H1 (cell line): ENCODE measurements around the gene ASCL1. TPM values are rescaled to one million over a fixed set of nuclear protein-coding genes. Genes with fewer than 3 reads are reported as not detected.

ENCODE experiments used
- CTCF ChIA-PET: fragments of 300-600 bp; sonication (Branson Sonifier 250); formaldehyde crosslinking; loops from one replicate; lab custom pipeline; 2021; ENCODE audit not compliant: partially characterized antibody; lab: Charles Lee
- POLR2A ChIA-PET: fragments of 300-600 bp; sonication (Branson Sonifier 250); formaldehyde crosslinking; loops from one replicate; lab custom pipeline; 2021; ENCODE audit warnings: inconsistent platforms; ENCODE audit not compliant: partially characterized antibody; lab: Charles Lee
- DNase-seq, 2 experiments: peaks; one replicate each; pipeline versions ENCODE4 v3.0.0 to v3.0.0-alpha.2; 2010 to 2022; ENCODE audit warnings: low spot score in 2 of 2, low read depth in 1 of 2, mixed read lengths in 1 of 2
- FAIRE-seq: peaks from 2 replicates; lab custom pipeline; 2011; peaks lifted over from hg19 to GRCh38; lab: Jason Lieb, UNC
- H2AFZ ChIP-seq: 2 replicates; pipeline ENCODE4 v1.8.1; 2012; ENCODE audit warnings: low read length, inconsistent platforms
- H2AK5ac ChIP-seq: 2 replicates; pipeline ENCODE4 v1.6.1; 2013; ENCODE audit warnings: low read depth, low read length
- H2BK120ac ChIP-seq: replicated peaks from 2 replicates; pipeline ENCODE3; 2013; ENCODE audit warnings: low read depth, low read length, inconsistent platforms
- H2BK12ac ChIP-seq: 2 replicates; pipeline ENCODE4 v1.6.1; 2013; ENCODE audit warnings: low read depth, low read length
- H2BK15ac ChIP-seq: 2 replicates; pipeline ENCODE4 v1.6.1; 2013; ENCODE audit warnings: low read length
- H2BK20ac ChIP-seq: 2 replicates; pipeline ENCODE4 v1.6.1; 2013; ENCODE audit warnings: low read length
- H2BK5ac ChIP-seq: 2 replicates; pipeline ENCODE4 v1.6.1; 2013; ENCODE audit warnings: low read depth, low read length
- H3K14ac ChIP-seq: 2 replicates; pipeline ENCODE4 v1.6.1; 2013; ENCODE audit warnings: inconsistent platforms; ENCODE audit not compliant: insufficient read length
- H3K18ac ChIP-seq: 2 replicates; pipeline ENCODE4 v1.6.1; 2013; ENCODE audit warnings: low read length; ENCODE audit errors: extremely low read depth
- H3K23ac ChIP-seq: 2 replicates; pipeline ENCODE4 v1.6.1; 2013; ENCODE audit warnings: inconsistent platforms; ENCODE audit not compliant: insufficient read length
- H3K23me2 ChIP-seq: 2 replicates; pipeline ENCODE4 v1.6.1; 2013; ENCODE audit warnings: low read depth, low read length
- H3K27ac ChIP-seq: 2 replicates; pipeline ENCODE4 v1.6.1; 2011; ENCODE audit warnings: low read depth, low read length, inconsistent platforms
- H3K27me3 ChIP-seq, 4 experiments: replicated peaks in 1 of 4; 1 replicate in 1 of 4; 2 replicates in 3 of 4; pipeline versions ENCODE4 v1.6.1 to v1.8.1; 2011 to 2013; ENCODE audit warnings: low read length in 3 of 4, mild to moderate bottlenecking in 3 of 4, inconsistent platforms in 2 of 4, mixed read lengths in 2 of 4, moderate library complexity in 1 of 4; ENCODE audit not compliant: control insufficient read depth in 3 of 4, insufficient read depth in 3 of 4; ENCODE audit errors: extremely low read depth in 1 of 4
- H3K36me3 ChIP-seq, 4 experiments: 2 replicates each; pipeline versions ENCODE4 v1.6.1 to v1.8.1; 2011 to 2013; ENCODE audit warnings: mild to moderate bottlenecking in 4 of 4, low read length in 3 of 4, moderate library complexity in 2 of 4, control low read depth in 1 of 4, inconsistent platforms in 1 of 4; ENCODE audit not compliant: insufficient read depth in 4 of 4, control insufficient read depth in 2 of 4
- H3K4ac ChIP-seq: replicated peaks from 2 replicates; pipeline ENCODE3; 2013; ENCODE audit warnings: low read length, low read depth, mixed read lengths, inconsistent platforms; ENCODE audit not compliant: insufficient read length
- H3K4me1 ChIP-seq, 4 experiments: replicated peaks in 1 of 4; 1 replicate in 1 of 4; 2 replicates in 3 of 4; pipeline versions ENCODE4 v1.6.1 to v1.8.1; 2011 to 2013; ENCODE audit warnings: low read length in 3 of 4, inconsistent platforms in 2 of 4, mixed read lengths in 1 of 4; ENCODE audit not compliant: insufficient read depth in 4 of 4, control insufficient read depth in 3 of 4
- H3K4me2 ChIP-seq, 2 experiments: 2 replicates each; pipeline versions ENCODE4 v1.6.1 to v1.8.1; 2011 to 2013; ENCODE audit warnings: low read depth in 2 of 2, low read length in 2 of 2, control low read depth in 1 of 2, inconsistent platforms in 1 of 2, mild to moderate bottlenecking in 1 of 2; ENCODE audit not compliant: insufficient read depth in 1 of 2
- H3K4me3 ChIP-seq, 4 experiments: fragments of 200-600, 300-600 bp in 1 of 4; sonication (generic), shearing (Covaris generic), sonication (Bioruptor Twin) in 1 of 4; 2 replicates each; pipeline versions ENCODE4 v1.5.1 to v1.8.1; 2011 to 2016; ENCODE audit warnings: low read length in 4 of 4, low read depth in 3 of 4, control low read depth in 2 of 4, inconsistent platforms in 2 of 4, mild to moderate bottlenecking in 2 of 4, mixed read lengths in 1 of 4, moderate library complexity in 1 of 4; ENCODE audit not compliant: insufficient read depth in 2 of 4; ENCODE audit errors: extremely low read depth in 1 of 4
- H3K56ac ChIP-seq: replicated peaks from 2 replicates; pipeline ENCODE3; 2013; ENCODE audit warnings: low read depth, mild to moderate bottlenecking, mixed read lengths, low read length, inconsistent platforms; ENCODE audit not compliant: insufficient read length
- H3K79me1 ChIP-seq: 2 replicates; pipeline ENCODE4 v1.6.1; 2013; ENCODE audit warnings: low read depth, low read length, control low read depth
- H3K79me2 ChIP-seq, 2 experiments: 2 replicates each; pipeline versions ENCODE4 v1.6.1 to v1.8.1; 2012 to 2013; ENCODE audit warnings: low read length in 2 of 2, mild to moderate bottlenecking in 2 of 2, inconsistent platforms in 1 of 2; ENCODE audit not compliant: insufficient read depth in 2 of 2, control insufficient read depth in 1 of 2
- H3K9ac ChIP-seq, 4 experiments: replicated peaks in 1 of 4; 1 replicate in 1 of 4; 2 replicates in 3 of 4; pipeline versions ENCODE4 v1.6.1 to v1.8.1; 2011 to 2013; ENCODE audit warnings: low read depth in 3 of 4, low read length in 3 of 4, control low read depth in 2 of 4, mild to moderate bottlenecking in 2 of 4, moderate library complexity in 2 of 4, inconsistent platforms in 1 of 4; ENCODE audit errors: extremely low read depth in 1 of 4
- H3K9me3 ChIP-seq, 2 experiments: 2 replicates each; pipeline versions ENCODE4 v1.6.1 to v1.8.1; 2012 to 2013; ENCODE audit warnings: mild to moderate bottlenecking in 2 of 2, moderate library complexity in 2 of 2, control low read depth in 1 of 2, inconsistent platforms in 1 of 2, low read depth in 1 of 2, low read length in 1 of 2, mixed read lengths in 1 of 2; ENCODE audit not compliant: insufficient read depth in 2 of 2
- H4K20me1 ChIP-seq, 2 experiments: replicated peaks in 1 of 2; 2 replicates each; pipeline versions ENCODE3 to v1.8.1; 2011 to 2013; ENCODE audit warnings: inconsistent platforms in 2 of 2, low read length in 2 of 2, mild to moderate bottlenecking in 1 of 2; ENCODE audit not compliant: insufficient read depth in 2 of 2, control insufficient read depth in 1 of 2
- H4K5ac ChIP-seq: 2 replicates; pipeline ENCODE4 v1.6.1; 2013; ENCODE audit warnings: low read length, low read depth, mixed read lengths, inconsistent platforms; ENCODE audit not compliant: insufficient read length
- H4K8ac ChIP-seq: 2 replicates; pipeline ENCODE4 v1.8.0; 2013; ENCODE audit warnings: mild to moderate bottlenecking, moderate library complexity, low read length, inconsistent platforms; ENCODE audit not compliant: insufficient read depth; ENCODE audit errors: extremely low read depth
- H4K91ac ChIP-seq: replicated peaks from 2 replicates; pipeline ENCODE3; 2013; ENCODE audit warnings: low read length, mixed read lengths, inconsistent platforms; ENCODE audit not compliant: insufficient read length
- CHD2 ChIP-seq: IDR thresholded peaks from 2 replicates; pipeline ENCODE4 v1.6.1; 2012; ENCODE audit warnings: low read length, improper control_type of control experiment
- CTBP2 ChIP-seq: IDR thresholded peaks from 2 replicates; pipeline ENCODE4 v1.7.0; 2011; ENCODE audit warnings: borderline replicate concordance, mild to moderate bottlenecking, moderate library complexity, mixed read lengths, low read length; ENCODE audit not compliant: insufficient read depth, insufficient read length
- EGR1 ChIP-seq: IDR thresholded peaks from 2 replicates; pipeline ENCODE4 v1.6.1; 2011; ENCODE audit warnings: low read depth, low read length, borderline replicate concordance
- EZH2 ChIP-seq: fragments of 200-600 bp; sonication (generic); IDR thresholded peaks from 2 replicates; pipeline ENCODE4 v1.7.1; 2012; ENCODE audit warnings: low read depth, mild to moderate bottlenecking, moderate library complexity, low read length, inconsistent platforms; ENCODE audit not compliant: severe bottlenecking
- NANOG ChIP-seq: IDR thresholded peaks from 2 replicates; pipeline ENCODE4 v1.6.1; 2011; ENCODE audit warnings: low read length, low read depth, mild to moderate bottlenecking, inconsistent platforms; ENCODE audit not compliant: insufficient read depth, poor library complexity, severe bottlenecking
- POU5F1 ChIP-seq: IDR thresholded peaks from 2 replicates; pipeline ENCODE4 v1.6.1; 2011; ENCODE audit warnings: low read depth, mild to moderate bottlenecking, low read length, moderate library complexity
- RNF2 ChIP-seq: fragments of 200-900, 300-1000 bp; sonication (generic); IDR thresholded peaks from 2 replicates; pipeline ENCODE4 v1.7.1; 2016; ENCODE audit warnings: borderline replicate concordance, low read depth, mild to moderate bottlenecking, antibody characterized with exemption, low read length; ENCODE audit not compliant: poor library complexity, severe bottlenecking; ENCODE audit errors: missing control alignments
- SIRT6 ChIP-seq: IDR thresholded peaks from one replicate; pipeline ENCODE4 v1.7.1; 2012; ENCODE audit warnings: low read length, inconsistent platforms
- SP4 ChIP-seq: IDR thresholded peaks from 2 replicates; pipeline ENCODE4 v1.6.1; 2012; ENCODE audit warnings: low read length, inconsistent platforms
- SUZ12 ChIP-seq: fragments of 200-600 bp; sonication (generic); IDR thresholded peaks from 2 replicates; pipeline ENCODE4 v1.6.1; 2012; ENCODE audit warnings: mild to moderate bottlenecking, inconsistent platforms, low read length, moderate library complexity, mixed read lengths
- WGBS, 2 experiments: shearing (Covaris generic) in 1 of 2; methylation state at CpG; one replicate each; pipeline versions ENCODE4 v1.1.6 to v1.1.7; 2013 to 2015; ENCODE audit warnings: low lambda C conversion rate in 2 of 2, mixed read lengths in 2 of 2, inconsistent platforms in 1 of 2, low coverage in 1 of 2, missing lambda C conversion rate in 1 of 2; ENCODE audit not compliant: insufficient replicate concordance in 2 of 2, insufficient coverage in 1 of 2, insufficient read length in 1 of 2; ENCODE audit errors: extremely low coverage in 1 of 2, missing lambda C conversion rate in 1 of 2; 5-methylcytosine and 5-hydroxymethylcytosine counted together
- polyA plus RNA-seq, 7 experiments: library from polyadenylated mRNA; depleted of rRNA in 3 of 7; stranded (reverse) in 5 of 7; unstranded in 2 of 7; fragments of >200 nt in 5 of 7; fragments of 200-250 nt in 2 of 7; gene quantifications; 1 replicate in 5 of 7; 2 replicates in 1 of 7; 4 replicates in 1 of 7; pipeline versions ENCODE4 v1.2.1 to v1.2.3, GENCODE V29; 2011 to 2013; ENCODE audit warnings: missing spikeins in 2 of 7, mixed read lengths in 2 of 7
- total RNA-seq: library from RNA; stranded (reverse); fragmentation: NEBNext Ultra II Directional; extraction: Animal tissue kit (Norgen Biotek cat#: 25700); gene quantifications from 2 replicates; pipeline ENCODE4 v1.2.1, GENCODE V29; 2021

Gene ASCL1
- total and polyA plus RNA-seq, 2 of the 8 experiments (the other 6 are each of a cell fraction or from before 2014, with no cell fraction given): 0.12 TPM; not detected in 1

DNA sequence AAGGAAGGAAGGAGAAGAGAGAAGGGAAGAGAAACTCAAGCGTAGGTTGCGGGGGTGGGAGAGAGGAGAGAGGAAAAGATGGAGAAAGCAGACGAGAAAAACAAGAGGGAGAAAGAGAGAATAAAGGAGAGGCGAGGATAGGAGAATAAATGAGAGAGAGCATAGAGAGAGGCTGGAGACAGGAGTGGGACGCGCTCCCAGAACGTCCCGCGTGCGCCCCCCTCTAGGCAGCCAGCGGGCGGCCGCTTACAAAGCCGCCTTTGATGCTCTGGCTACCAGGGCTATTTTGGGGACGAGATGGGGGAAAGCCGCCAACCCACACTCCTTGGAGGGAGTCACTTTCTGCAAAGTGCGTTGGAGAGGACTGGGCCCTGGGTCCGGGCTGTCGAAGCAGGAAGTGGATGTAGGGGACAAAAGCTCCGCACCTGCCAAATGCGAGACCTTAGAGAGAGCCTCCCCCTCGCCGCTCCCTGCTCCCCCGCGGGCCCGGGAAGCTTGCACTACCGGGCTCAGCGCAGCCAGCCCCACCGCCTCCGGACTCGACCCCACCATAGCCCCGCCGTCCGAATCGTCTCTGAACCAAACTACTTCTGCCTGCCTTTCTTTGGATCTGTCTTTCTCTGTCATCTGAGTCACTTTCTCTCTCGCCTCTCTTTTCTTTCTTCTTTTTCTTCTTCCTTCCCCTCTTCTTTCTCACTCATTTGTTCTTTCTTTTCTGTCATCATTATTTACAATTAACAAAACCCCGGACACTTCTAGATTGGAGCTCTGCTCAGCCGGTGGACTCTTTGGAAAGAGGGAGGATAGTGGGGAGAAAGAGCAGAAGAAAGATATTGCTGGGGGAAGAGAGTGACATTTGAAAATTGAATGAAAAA is 8.0 kb downstream of the ASCL1 start:
- H3K27me3 ChIP-seq: peaks cover 56 to 81% (median 76%) of the 10 kb centered on the region in 4 experiments
- no peak overlapping the region for H2BK120ac ChIP-seq
- no peaks in the 10 kb centered on the region for H3K79me1 ChIP-seq
- peaks cover 0 to 7% (median 0%) of the 10 kb centered on the region in 4 experiments; a peak in 1 of 8 replicates for H3K36me3 ChIP-seq
- H2AK5ac ChIP-seq: no peak overlapping the region
- H2BK5ac ChIP-seq: no peak overlapping the region
- 3% methylated on average over 27 of the region's 38 CpGs; no CpG with 5 or more reads in 1 of the 2 experiments for WGBS, 2 experiments
- DNase-seq (peak in 1 of 2 experiments; percentile 55), FAIRE-seq (no peak)
- H4K8ac ChIP-seq: no peak overlapping the region
- H2BK12ac ChIP-seq: no peak overlapping the region
- H3K4me2 ChIP-seq: peak overlapping the region; percentile 76 to 89
- no peak overlapping the region for H2BK20ac ChIP-seq
- H4K5ac ChIP-seq: no peak overlapping the region
- peaks cover 13% of the 10 kb centered on the region for H3K23me2 ChIP-seq
- H4K20me1 ChIP-seq: peaks cover 12 to 25% of the 10 kb centered on the region in 2 experiments
- H4K91ac ChIP-seq: no peak overlapping the region
- H3K4ac ChIP-seq: no peak overlapping the region
- no peak overlapping the region for H3K18ac ChIP-seq
- peaks cover 0 to 15% (median 7%) of the 10 kb centered on the region in 4 experiments; a peak in 4 of 7 replicates for H3K4me1 ChIP-seq
- CTCF ChIA-PET: interaction anchor here (0.5 to 5.6 kb wide), 9 partner anchors 10 to 667 kb away, joined by 3 to 37 read pairs (median 3); no protein-coding TSS in a partner anchor
- peaks cover 8 to 12% of the 10 kb centered on the region in 2 experiments; a peak in 3 of 4 replicates for H3K9me3 ChIP-seq
- no peak overlapping the region for H2AFZ ChIP-seq
- H3K23ac ChIP-seq: no peak overlapping the region
- H3K9ac ChIP-seq: no peak overlapping the region
- no peaks in the 10 kb centered on the region for H3K79me2 ChIP-seq
- no peak overlapping the region for H3K27ac ChIP-seq
- no peak overlapping the region for H2BK15ac ChIP-seq
- TF ChIP-seq EZH2 (peak; percentile 67), CHD2 (no peak), POU5F1 (no peak), SIRT6 (no peak), NANOG (no peak), RNF2 (peak; percentile 70), EGR1 (peak; percentile 65; the same call in 1 of the 2 replicates), SP4 (no peak), SUZ12 (peak; percentile 47; the same call in 1 of the 2 replicates), CTBP2 (peak; percentile 40)
- no peak overlapping the region for H3K56ac ChIP-seq
- POLR2A ChIA-PET: interaction anchor here (1.1 kb wide), 1 partner anchor 7 kb away, joined by 5 read pairs; no protein-coding TSS in a partner anchor
- peak overlapping the region; percentile 19 to 58 (median 31); a peak in 5 of 8 replicates for H3K4me3 ChIP-seq
- H3K14ac ChIP-seq: no peak overlapping the region
